PC-3 (cell line): ENCODE measurements around the gene UGT1A5.

ENCODE experiments used
- EZH2 ChIP-seq: fragments of 300-600 bp; sonication (generic); IDR thresholded peaks from one replicate; pipeline ENCODE4 v1.6.1; 2017; ENCODE audit warnings: antibody characterized with exemption, mild to moderate bottlenecking, low read length; ENCODE audit not compliant: unreplicated experiment
- EZH2phosphoT487 ChIP-seq: fragments of 300-600 bp; sonication (generic); IDR thresholded peaks from 2 replicates; pipeline ENCODE4 v1.6.1; 2018; ENCODE audit warnings: mild to moderate bottlenecking, antibody characterized with exemption, low read length, borderline replicate concordance
- TF ChIP-seq, protein P1 (sequence below): fragments of 300-600 bp; sonication (generic); conservative IDR thresholded peaks from 2 replicates; pipeline ENCODE4 v1.5.1; 2017; ENCODE audit warnings: antibody characterized with exemption, low read depth, mild to moderate bottlenecking, low read length

DNA sequence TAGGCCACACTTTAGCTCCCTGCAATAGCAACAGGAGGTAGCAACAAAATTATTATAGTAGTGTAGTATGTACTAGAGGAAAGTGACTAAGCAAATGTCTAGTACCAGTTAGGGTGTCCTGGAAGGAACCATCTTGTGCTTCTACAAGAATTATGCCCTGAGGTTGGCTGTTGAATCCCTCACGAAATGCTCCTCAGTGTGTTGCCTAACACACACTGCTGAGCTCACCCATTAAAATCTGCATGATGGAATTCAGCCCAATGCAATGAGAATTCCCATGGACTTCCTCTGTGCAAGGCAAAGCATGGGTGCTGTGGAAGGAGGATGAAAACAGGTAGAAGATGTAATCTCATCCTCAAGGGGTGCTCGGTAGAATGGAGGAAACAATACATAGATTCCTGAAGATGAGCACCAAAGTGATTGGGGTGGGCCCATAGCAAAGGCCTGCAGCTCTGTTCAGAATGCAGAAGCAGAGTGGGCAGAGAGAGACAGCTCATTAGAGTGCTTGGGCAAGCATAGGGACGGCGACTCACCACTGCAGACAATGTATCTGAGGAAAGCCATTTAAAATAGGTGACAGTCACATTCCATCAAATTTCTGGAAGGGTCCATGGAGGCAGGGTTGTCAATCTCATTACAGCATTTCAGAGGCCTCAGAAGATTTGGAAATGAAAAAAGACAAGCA, 32.2 kb upstream of the UGT1A5 start:
- TF ChIP-seq, protein P1, sequence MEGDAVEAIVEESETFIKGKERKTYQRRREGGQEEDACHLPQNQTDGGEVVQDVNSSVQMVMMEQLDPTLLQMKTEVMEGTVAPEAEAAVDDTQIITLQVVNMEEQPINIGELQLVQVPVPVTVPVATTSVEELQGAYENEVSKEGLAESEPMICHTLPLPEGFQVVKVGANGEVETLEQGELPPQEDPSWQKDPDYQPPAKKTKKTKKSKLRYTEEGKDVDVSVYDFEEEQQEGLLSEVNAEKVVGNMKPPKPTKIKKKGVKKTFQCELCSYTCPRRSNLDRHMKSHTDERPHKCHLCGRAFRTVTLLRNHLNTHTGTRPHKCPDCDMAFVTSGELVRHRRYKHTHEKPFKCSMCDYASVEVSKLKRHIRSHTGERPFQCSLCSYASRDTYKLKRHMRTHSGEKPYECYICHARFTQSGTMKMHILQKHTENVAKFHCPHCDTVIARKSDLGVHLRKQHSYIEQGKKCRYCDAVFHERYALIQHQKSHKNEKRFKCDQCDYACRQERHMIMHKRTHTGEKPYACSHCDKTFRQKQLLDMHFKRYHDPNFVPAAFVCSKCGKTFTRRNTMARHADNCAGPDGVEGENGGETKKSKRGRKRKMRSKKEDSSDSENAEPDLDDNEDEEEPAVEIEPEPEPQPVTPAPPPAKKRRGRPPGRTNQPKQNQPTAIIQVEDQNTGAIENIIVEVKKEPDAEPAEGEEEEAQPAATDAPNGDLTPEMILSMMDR, result no peak
- no peak for TF ChIP-seq EZH2
- TF ChIP-seq EZH2phosphoT487, result no peak
